GM10266 (cell line): Measurements from ENCODE around the gene FAM229B.

Source experiments
- DNase-seq: peaks from one replicate; pipeline ENCODE4 v3.0.0; 2012; ENCODE audit errors: extremely low spot score
- CTCF ChIP-seq: IDR thresholded peaks from 2 replicates; pipeline ENCODE4 v1.5.1; 2012; ENCODE audit warnings: mild to moderate bottlenecking, low read depth; ENCODE audit not compliant: control insufficient read depth, insufficient read depth; ENCODE audit errors: missing control alignments

The FAM229B gene

GRCh38 chr6:112087136-112087911 lies at the start of gene FAM229B, which contains the start of gene TUBE1:
TSS of gene FAM229B (plus strand) at chr6:112087591. CDS start at chr6:112099284, 11,693 bp downstream.
TSS of gene TUBE1 (minus strand) at chr6:112087482. CDS start at chr6:112087434, 48 bp downstream.
- no peak for TF ChIP-seq CTCF
- peak; percentile 78 for DNase-seq

- DNase-seq = no peak
- no peak for TF ChIP-seq CTCF
These were observed 49.6 kb upstream of the FAM229B start for GRCh38 chr6:112037783-112038216.

- TF ChIP-seq CTCF = no peak
- DNase-seq = no peak
These were observed 49.1 kb upstream of the FAM229B start for GRCh38 chr6:112038268-112038667.

GRCh38 chr6:112038756-112039430 lies 48.5 kb upstream of the FAM229B start:
- DNase-seq = no peak
- no peak for TF ChIP-seq CTCF

- no peak for DNase-seq
- no peak for TF ChIP-seq CTCF
These were observed 48.0 kb upstream of the FAM229B start for GRCh38 chr6:112039431-112039770.

GRCh38 chr6:112040956-112041355 lies 46.4 kb upstream of the FAM229B start:
- TF ChIP-seq CTCF = no peak
- DNase-seq = no peak

GRCh38 chr6:112041535-112041934 lies 45.9 kb upstream of the FAM229B start:
- no peak for TF ChIP-seq CTCF
- no peak for DNase-seq
